Panc1 (cell line): Measurements from ENCODE around the gene NCOA4. TPM values are rescaled to one million over a fixed set of nuclear protein-coding genes. Genes with fewer than 3 reads are reported as not detected.

Experiments
- ATAC-seq: fragments of 200-7000 bp; cut with Tn5 transposase; 2 replicates; pipeline ENCODE4 v1.9.1; 2020; ENCODE audit warnings: mild to moderate bottlenecking, moderate library complexity
- BruUV-seq: library from RNA; stranded (reverse); fragments of 400-500 nt; replicated peaks from 2 replicates; lab custom pipeline; 2021; lab: Mats Ljungman, UMichigan
- CTCF ChIA-PET: fragments of 300-600 bp; sonication (Branson Sonifier 250); formaldehyde crosslinking; loops from one replicate; lab custom pipeline; 2022; ENCODE audit warnings: antibody characterized with exemption; lab: Charles Lee
- POLR2A ChIA-PET: fragments of 300-600 bp; sonication (Branson Sonifier 250); formaldehyde crosslinking; loops from one replicate; lab custom pipeline; 2022; ENCODE audit warnings: antibody characterized with exemption; lab: Charles Lee
- DNase-seq: peaks from one replicate; pipeline ENCODE4 v3.0.0-alpha.2; 2010; ENCODE audit warnings: low read depth, low spot score
- H3K27ac ChIP-seq: 2 replicates; pipeline ENCODE4 v1.5.1; 2011; ENCODE audit warnings: mild to moderate bottlenecking, low read length, inconsistent platforms
- H3K27me3 ChIP-seq: fragments of 200-500 bp; sonication (Bioruptor generic); 2 replicates; pipeline ENCODE4 v1.6.0; 2014; ENCODE audit warnings: low read length, inconsistent platforms; ENCODE audit not compliant: control insufficient read depth, insufficient read depth
- H3K36me3 ChIP-seq: fragments of 200-500 bp; sonication (Bioruptor generic); 2 replicates; pipeline ENCODE4 v1.5.1; 2014; ENCODE audit warnings: inconsistent platforms, mild to moderate bottlenecking, low read length, moderate library complexity; ENCODE audit not compliant: control insufficient read depth, insufficient read depth
- H3K4me1 ChIP-seq: 2 replicates; pipeline ENCODE4 v1.5.1; 2011; ENCODE audit warnings: inconsistent platforms, mild to moderate bottlenecking, low read length, moderate library complexity; ENCODE audit not compliant: control insufficient read depth, insufficient read depth
- H3K4me3 ChIP-seq, 2 experiments: 2 replicates each; pipeline ENCODE4 v1.5.1; 2011 to 2012; ENCODE audit warnings: low read depth in 2 of 2, low read length in 2 of 2, mild to moderate bottlenecking in 2 of 2, inconsistent platforms in 1 of 2, moderate library complexity in 1 of 2
- H3K9me3 ChIP-seq: fragments of 200-500 bp; sonication (Bioruptor generic); 2 replicates; pipeline ENCODE4 v1.5.1; 2014; ENCODE audit warnings: low read depth, mild to moderate bottlenecking, inconsistent platforms, low read length, moderate library complexity; ENCODE audit not compliant: control insufficient read depth, insufficient read depth
- POLR2AphosphoS5 ChIP-seq: IDR thresholded peaks from 2 replicates; pipeline ENCODE4 v1.6.1; 2012; ENCODE audit warnings: mild to moderate bottlenecking, low read depth, low read length, moderate library complexity
- SIN3A ChIP-seq: IDR thresholded peaks from 2 replicates; pipeline ENCODE4 v1.6.1; 2012; ENCODE audit warnings: low read depth, mild to moderate bottlenecking, low read length, moderate library complexity, borderline replicate concordance; ENCODE audit not compliant: insufficient read depth
- TCF7L2 ChIP-seq: IDR thresholded peaks from 2 replicates; pipeline ENCODE4 v1.6.1; 2011; ENCODE audit warnings: mild to moderate bottlenecking, low read depth, low read length, inconsistent platforms
- in situ Hi-C: cut with HindIII; loops from 2 replicates; pipeline ENCODE4 v1.10.0; 2016; ENCODE audit warnings: low sequenced_read_pairs, low pct_unique_long_range_greater_than_20kb
- intact Hi-C: fragments of 100-400 bp; cut with micrococcal nuclease; formaldehyde crosslinking; loops from one replicate; pipeline ENCODE4 v1.10.0; 2022; ENCODE audit not compliant: unreplicated experiment
- total RNA-seq: library from RNA; stranded (reverse); gene quantifications from one replicate; pipeline ENCODE4 v1.2.1, GENCODE V29; 2021; ENCODE audit not compliant: unreplicated experiment
- TF ChIP-seq, protein P1 (sequence below), 2 experiments: IDR thresholded peaks; 2 replicates each; pipeline ENCODE4 v1.6.1; 2011 to 2012; ENCODE audit warnings: low read depth in 2 of 2, control low read depth in 1 of 2, low read length in 1 of 2, mild to moderate bottlenecking in 1 of 2, moderate library complexity in 1 of 2; ENCODE audit not compliant: insufficient read depth in 1 of 2
- TF ChIP-seq, protein P2 (sequence below): fragments of 450-650 bp; IDR thresholded peaks from 2 replicates; pipeline ENCODE4 v1.5.1; 2017; ENCODE audit warnings: mild to moderate bottlenecking

The NCOA4 gene
- total RNA-seq, 1 experiment from 2014 or later = 119 TPM

DNA sequence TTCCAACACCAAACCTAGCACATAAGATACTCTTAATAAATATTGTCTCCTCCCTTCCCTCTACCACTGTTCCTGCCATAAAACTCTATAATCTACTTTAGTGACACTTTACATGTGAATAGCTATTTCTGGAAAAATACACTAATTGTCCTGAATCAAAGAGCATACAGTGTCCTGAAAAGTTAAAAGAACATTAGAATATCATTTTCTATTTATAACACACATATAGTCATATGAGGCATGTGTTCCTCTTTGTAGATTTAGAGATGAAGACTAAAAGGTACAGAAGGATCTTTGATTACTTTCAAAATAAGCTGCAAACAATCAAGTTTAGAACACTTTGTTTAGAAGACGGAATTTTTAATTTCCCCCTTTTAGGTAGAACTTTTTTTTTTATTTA is 13.6 kb downstream of the NCOA4 start:
- ATAC-seq (no peak), DNase-seq (no peak)
- TF ChIP-seq, protein P1, sequence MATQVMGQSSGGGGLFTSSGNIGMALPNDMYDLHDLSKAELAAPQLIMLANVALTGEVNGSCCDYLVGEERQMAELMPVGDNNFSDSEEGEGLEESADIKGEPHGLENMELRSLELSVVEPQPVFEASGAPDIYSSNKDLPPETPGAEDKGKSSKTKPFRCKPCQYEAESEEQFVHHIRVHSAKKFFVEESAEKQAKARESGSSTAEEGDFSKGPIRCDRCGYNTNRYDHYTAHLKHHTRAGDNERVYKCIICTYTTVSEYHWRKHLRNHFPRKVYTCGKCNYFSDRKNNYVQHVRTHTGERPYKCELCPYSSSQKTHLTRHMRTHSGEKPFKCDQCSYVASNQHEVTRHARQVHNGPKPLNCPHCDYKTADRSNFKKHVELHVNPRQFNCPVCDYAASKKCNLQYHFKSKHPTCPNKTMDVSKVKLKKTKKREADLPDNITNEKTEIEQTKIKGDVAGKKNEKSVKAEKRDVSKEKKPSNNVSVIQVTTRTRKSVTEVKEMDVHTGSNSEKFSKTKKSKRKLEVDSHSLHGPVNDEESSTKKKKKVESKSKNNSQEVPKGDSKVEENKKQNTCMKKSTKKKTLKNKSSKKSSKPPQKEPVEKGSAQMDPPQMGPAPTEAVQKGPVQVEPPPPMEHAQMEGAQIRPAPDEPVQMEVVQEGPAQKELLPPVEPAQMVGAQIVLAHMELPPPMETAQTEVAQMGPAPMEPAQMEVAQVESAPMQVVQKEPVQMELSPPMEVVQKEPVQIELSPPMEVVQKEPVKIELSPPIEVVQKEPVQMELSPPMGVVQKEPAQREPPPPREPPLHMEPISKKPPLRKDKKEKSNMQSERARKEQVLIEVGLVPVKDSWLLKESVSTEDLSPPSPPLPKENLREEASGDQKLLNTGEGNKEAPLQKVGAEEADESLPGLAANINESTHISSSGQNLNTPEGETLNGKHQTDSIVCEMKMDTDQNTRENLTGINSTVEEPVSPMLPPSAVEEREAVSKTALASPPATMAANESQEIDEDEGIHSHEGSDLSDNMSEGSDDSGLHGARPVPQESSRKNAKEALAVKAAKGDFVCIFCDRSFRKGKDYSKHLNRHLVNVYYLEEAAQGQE (IDR thresholded peaks at IDR 0.05; ENCODE audit: insufficient read depth in 1 of 2, low read depth in 2 of 2, low read length in 1 of 2) = no peak
- TF ChIP-seq, protein P2, sequence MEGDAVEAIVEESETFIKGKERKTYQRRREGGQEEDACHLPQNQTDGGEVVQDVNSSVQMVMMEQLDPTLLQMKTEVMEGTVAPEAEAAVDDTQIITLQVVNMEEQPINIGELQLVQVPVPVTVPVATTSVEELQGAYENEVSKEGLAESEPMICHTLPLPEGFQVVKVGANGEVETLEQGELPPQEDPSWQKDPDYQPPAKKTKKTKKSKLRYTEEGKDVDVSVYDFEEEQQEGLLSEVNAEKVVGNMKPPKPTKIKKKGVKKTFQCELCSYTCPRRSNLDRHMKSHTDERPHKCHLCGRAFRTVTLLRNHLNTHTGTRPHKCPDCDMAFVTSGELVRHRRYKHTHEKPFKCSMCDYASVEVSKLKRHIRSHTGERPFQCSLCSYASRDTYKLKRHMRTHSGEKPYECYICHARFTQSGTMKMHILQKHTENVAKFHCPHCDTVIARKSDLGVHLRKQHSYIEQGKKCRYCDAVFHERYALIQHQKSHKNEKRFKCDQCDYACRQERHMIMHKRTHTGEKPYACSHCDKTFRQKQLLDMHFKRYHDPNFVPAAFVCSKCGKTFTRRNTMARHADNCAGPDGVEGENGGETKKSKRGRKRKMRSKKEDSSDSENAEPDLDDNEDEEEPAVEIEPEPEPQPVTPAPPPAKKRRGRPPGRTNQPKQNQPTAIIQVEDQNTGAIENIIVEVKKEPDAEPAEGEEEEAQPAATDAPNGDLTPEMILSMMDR = no peak
- TF ChIP-seq POLR2AphosphoS5 (no peak), TCF7L2 (no peak), SIN3A (no peak)
- Histone ChIP-seq H3K27me3 (no peaks in the 10 kb centered on the region), H3K9me3 (no peaks in the 10 kb centered on the region), H3K4me3 (no peak overlapping the region), H3K27ac (no peak overlapping the region), H3K36me3 (peaks cover 31% of the 10 kb centered on the region), H3K4me1 (peaks cover 29% of the 10 kb centered on the region)
- in situ Hi-C loops (no loop called here), intact Hi-C loops (no loop called here)
- BruUV-seq = no TSS peak
- ChIA-PET POLR2A (no interaction called here), CTCF (no interaction called here)

DNA sequence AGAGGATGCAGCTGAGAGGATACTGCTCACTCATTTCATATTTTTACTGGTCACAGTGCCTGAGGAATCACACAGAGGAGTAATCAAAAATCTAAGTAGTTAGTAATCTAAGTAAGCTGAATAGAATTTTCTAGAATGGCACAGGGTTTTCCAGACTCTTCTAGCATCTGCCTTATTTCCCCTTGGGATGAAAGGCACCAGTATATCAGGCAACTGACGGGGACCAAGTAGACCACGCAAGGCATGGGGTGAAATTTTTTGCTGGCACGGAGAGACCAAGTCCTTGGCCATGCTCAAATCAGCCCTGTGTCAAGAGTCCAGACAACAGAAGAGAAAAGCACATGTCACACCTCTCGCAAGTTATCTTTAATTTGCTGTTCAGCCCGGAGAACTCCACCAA is 14.2 kb downstream of the NCOA4 start:
- no peaks in the 10 kb centered on the region for H3K27me3 ChIP-seq

More for the DNA sequence above, 14.2 kb downstream of the NCOA4 start:
- DNase-seq (no peak), ATAC-seq (no peak)
- CTCF ChIA-PET = no interaction called here
- H3K27ac ChIP-seq = no peak overlapping the region
- intact Hi-C loops = no loop called here
- no peak for TF ChIP-seq POLR2AphosphoS5
- TF ChIP-seq, protein P1 (IDR thresholded peaks at IDR 0.05; ENCODE audit: insufficient read depth in 1 of 2, low read depth in 2 of 2, low read length in 1 of 2) = no peak
- no peak for TF ChIP-seq SIN3A
- TF ChIP-seq, protein P2 = no peak
- TF ChIP-seq TCF7L2 = no peak
- POLR2A ChIA-PET = no interaction called here
- in situ Hi-C loops = no loop called here
- no peak overlapping the region for H3K4me3 ChIP-seq
- no peaks in the 10 kb centered on the region for H3K9me3 ChIP-seq
- peaks cover 31% of the 10 kb centered on the region for H3K36me3 ChIP-seq
- H3K4me1 ChIP-seq = peaks cover 23% of the 10 kb centered on the region
- no TSS peak for BruUV-seq
